HT1080 (cell line): ENCODE data around the gene IL32. TPM values are rescaled to one million over a fixed set of nuclear protein-coding genes. Genes with fewer than 3 reads are reported as not detected.

Source experiments
- DNase-seq: peaks from one replicate; pipeline ENCODE4 v3.0.0-alpha.2; 2015; ENCODE audit warnings: low read depth
- small RNA-seq: library from RNA; depleted of rRNA; stranded (forward); fragments of <200 nt; gene quantifications from one replicate; pipeline ENCODE3, GENCODE V24; 2014
- total RNA-seq: library from RNA; depleted of rRNA; stranded (reverse); fragments of >200 nt; shearing (Covaris generic); gene quantifications from 2 replicates; pipeline ENCODE4 v1.2.3, GENCODE V29; 2014; rRNA removed

The IL32 gene
- total RNA-seq, 1 experiment from 2014 or later: 2.5 TPM

DNA sequence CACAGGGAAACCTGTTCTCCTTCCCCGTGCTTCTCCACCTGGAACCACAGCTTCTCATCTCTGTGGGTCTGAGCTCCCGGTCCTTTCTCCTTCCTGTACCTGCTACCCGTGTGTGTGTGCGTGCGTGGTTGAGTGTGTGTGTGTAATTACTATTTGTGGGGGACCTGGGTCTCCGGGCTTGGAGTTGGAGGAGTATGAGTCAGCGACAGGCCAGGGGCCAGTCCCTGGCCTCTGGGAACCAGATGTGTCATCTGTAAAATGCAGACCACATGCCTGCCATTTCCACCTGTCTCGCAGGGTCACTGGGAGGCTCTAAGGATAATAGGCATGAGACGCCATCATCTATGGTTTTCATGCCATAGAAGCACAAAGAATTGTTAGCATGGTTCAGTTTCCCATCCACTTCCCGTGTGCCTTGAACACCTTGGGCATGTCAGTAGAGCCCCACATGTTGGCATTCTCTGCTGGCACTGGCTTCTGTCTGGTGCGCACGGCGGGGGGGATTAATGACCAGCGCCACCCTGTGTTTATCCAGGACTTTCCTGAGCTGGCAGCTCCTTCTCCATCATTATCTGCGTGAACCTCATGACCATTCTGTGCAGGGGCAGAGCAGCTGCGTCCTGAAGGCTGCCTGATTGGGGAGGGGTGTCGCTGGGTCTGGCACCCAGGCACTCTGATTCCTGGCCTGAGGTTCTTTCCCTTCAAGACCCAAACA, 48.5 kb downstream of the IL32 start:
- peak; percentile 56 for DNase-seq

DNA sequence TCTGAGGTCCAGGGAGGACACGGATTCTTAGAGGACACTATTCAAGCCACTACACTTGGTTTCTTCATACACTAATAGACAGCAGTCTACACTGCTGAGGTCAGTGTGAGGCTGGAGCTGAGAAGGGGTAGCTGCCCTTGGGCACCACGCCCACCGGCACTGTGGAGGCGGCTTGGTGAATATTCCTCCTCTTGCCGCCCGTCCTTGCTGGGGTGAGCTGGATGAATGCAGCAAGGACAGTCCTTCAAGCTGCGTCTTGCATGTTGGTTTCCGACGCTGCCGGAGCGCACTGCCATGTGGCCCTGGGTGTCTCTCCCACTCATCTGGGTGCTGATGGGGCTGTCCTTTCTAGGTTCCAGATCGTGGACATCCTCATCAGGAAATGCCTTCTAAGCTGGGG, 49.6 kb downstream of the IL32 start:
- DNase-seq: no peak

DNA sequence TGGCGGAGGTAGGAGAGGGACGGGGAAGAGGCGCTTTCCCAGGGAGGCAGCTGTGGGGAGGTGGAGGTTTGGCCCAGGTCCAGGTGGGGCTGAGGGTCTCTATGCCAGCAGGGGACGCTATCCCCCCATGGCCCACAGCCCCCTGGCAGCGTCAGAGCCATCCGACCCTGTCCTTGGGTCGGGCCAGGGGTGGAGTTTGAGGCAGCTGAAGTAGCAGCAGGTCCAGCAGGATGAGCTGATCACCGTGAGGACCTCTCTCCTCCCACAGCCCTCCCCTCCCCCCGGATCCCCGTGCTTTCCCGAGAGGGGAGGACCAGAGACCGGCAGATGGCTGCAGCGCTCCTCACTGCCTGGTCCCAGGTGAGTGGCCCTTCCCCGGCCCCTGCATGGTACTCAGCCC, 50.1 kb downstream of the IL32 start:
- DNase-seq: no peak

DNA sequence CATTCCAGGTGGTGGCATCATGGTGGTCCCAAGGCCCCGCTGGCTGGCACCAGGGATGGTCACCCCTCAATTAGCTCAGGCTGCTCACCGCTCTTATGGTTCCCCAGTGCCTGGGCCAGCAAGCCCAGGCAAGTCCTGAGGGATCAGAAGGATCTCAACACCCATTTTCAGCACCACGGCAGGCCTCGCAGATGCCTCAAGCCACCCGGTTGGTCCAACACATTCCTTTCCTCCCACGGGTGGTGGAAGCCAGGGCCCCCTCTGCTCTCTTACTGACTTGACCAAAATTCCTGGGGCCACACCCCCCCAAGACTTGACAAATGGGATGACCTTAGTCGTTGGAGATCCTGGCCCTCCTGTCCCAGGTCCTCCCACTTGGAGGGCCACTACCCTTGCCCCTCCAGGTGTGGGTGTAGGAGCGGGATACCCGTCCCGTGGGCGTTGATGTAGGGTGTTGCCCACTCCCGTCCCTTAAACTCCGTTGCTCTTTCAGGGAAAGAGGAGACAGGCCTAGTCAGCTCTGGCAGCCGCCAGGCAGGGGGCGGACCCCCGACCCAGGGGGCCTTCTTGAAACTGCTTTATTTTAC, 52.9 kb downstream of the IL32 start:
- DNase-seq: no peak

DNA sequence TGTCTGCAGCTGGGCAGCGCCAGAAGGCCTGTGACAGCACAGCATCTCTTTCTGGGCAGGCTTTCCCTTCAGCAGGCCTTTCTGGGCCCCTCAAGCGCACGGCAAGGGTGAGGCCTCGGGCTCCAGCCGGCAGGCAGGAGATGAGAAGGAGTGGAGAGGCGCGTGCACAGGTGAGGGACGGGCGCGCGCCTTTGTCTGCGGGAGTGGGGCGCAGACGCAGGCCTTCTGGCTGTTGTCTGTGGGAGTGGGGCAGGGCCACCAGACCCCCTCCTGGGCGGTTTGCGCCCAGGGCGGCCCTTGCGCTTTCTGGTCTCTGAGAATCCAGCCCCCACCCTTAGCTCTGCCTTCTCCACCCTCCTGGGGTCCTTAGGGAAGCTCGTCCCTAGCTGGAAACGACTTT, 53.4 kb downstream of the IL32 start:
- DNase-seq: no peak

Small RNA genes lying within 50 kb of the gene (small RNA-seq; reads per million reads assigned to genes)
- gene RNU1-22P: 0.18 reads per million

Other genes starting within 250 kb of the IL32 start
- gene PRSS21, start 248.4 kb upstream of the IL32 start, total RNA-seq: not detected in 2 replicates
- 0.20 and 0.47 TPM in 2 replicates for gene ZG16B, start 235.3 kb upstream of the IL32 start, total RNA-seq
- gene PRSS22, start 207.5 kb upstream of the IL32 start, total RNA-seq: not detected in 2 replicates
- gene FLYWCH2, start 182.4 kb upstream of the IL32 start, total RNA-seq: 33.2 and 34.5 TPM in 2 replicates
- 21.0 and 25.8 TPM in 2 replicates for gene FLYWCH1, start 153.7 kb upstream of the IL32 start, total RNA-seq
- 2.4 and 2.5 TPM in 2 replicates for gene KREMEN2, start 101.4 kb upstream of the IL32 start, total RNA-seq
- gene PAQR4, start 96.3 kb upstream of the IL32 start, total RNA-seq: 47.9 TPM in 2 replicates
- gene PKMYT1, start 85.2 kb upstream of the IL32 start, total RNA-seq: 37.6 and 46.9 TPM in 2 replicates
- gene CLDN9, start 52.7 kb upstream of the IL32 start, total RNA-seq: not detected in 2 replicates
- gene CLDN6, start 47.5 kb upstream of the IL32 start, total RNA-seq: 0.07 TPM in 1 of 2 replicates, not detected in the other
- gene TNFRSF12A, start 45.3 kb upstream of the IL32 start, total RNA-seq: 411 and 496 TPM in 2 replicates
- gene HCFC1R1, start 41.7 kb upstream of the IL32 start, total RNA-seq: 246 and 370 TPM in 2 replicates
- gene THOC6, start 41.6 kb upstream of the IL32 start, total RNA-seq: 56.9 and 64.6 TPM in 2 replicates
- gene BICDL2, start 28.7 kb upstream of the IL32 start, total RNA-seq: not detected in 2 replicates
- 0.05 and 0.20 TPM in 2 replicates for gene MMP25, start 19.1 kb upstream of the IL32 start, total RNA-seq
- gene ZSCAN10, start 33.7 kb downstream of the IL32 start, total RNA-seq: not detected in 2 replicates
- 15.3 and 16.6 TPM in 2 replicates for gene ZNF205, start 46.9 kb downstream of the IL32 start, total RNA-seq
- gene ZNF213, start 69.4 kb downstream of the IL32 start, total RNA-seq: 3.8 and 4.6 TPM in 2 replicates
- not detected in 2 replicates for gene OR1F1, start 122.6 kb downstream of the IL32 start, total RNA-seq
- gene ZNF200, start 169.5 kb downstream of the IL32 start, total RNA-seq: 12.5 and 13.2 TPM in 2 replicates
- gene MEFV, start 191.0 kb downstream of the IL32 start, total RNA-seq: 0.03 TPM in 1 of 2 replicates, not detected in the other
- 38.8 and 39.1 TPM in 2 replicates for gene ZNF263, start 217.9 kb downstream of the IL32 start, total RNA-seq
- gene TIGD7, start 239.8 kb downstream of the IL32 start, total RNA-seq: 2.8 and 3.1 TPM in 2 replicates
- 12.2 and 16.9 TPM in 2 replicates for gene ZNF75A, start 239.9 kb downstream of the IL32 start, total RNA-seq